Panc1 (cell line): ENCODE data around the gene TRIM44. TPM values are rescaled to one million over a fixed set of nuclear protein-coding genes. Genes with fewer than 3 reads are reported as not detected.

Experiments used
- ATAC-seq: fragments of 200-7000 bp; cut with Tn5 transposase; 2 replicates; pipeline ENCODE4 v1.9.1; 2020; ENCODE audit warnings: mild to moderate bottlenecking, moderate library complexity
- BruUV-seq: library from RNA; stranded (reverse); fragments of 400-500 nt; replicated peaks from 2 replicates; lab custom pipeline; 2021; lab: Mats Ljungman, UMichigan
- CTCF ChIA-PET: fragments of 300-600 bp; sonication (Branson Sonifier 250); formaldehyde crosslinking; loops from one replicate; lab custom pipeline; 2022; ENCODE audit warnings: antibody characterized with exemption; lab: Charles Lee
- POLR2A ChIA-PET: fragments of 300-600 bp; sonication (Branson Sonifier 250); formaldehyde crosslinking; loops from one replicate; lab custom pipeline; 2022; ENCODE audit warnings: antibody characterized with exemption; lab: Charles Lee
- DNase-seq: peaks from one replicate; pipeline ENCODE4 v3.0.0-alpha.2; 2010; ENCODE audit warnings: low read depth, low spot score
- H3K27ac ChIP-seq: 2 replicates; pipeline ENCODE4 v1.5.1; 2011; ENCODE audit warnings: mild to moderate bottlenecking, low read length, inconsistent platforms
- H3K27me3 ChIP-seq: fragments of 200-500 bp; sonication (Bioruptor generic); 2 replicates; pipeline ENCODE4 v1.6.0; 2014; ENCODE audit warnings: low read length, inconsistent platforms; ENCODE audit not compliant: control insufficient read depth, insufficient read depth
- H3K36me3 ChIP-seq: fragments of 200-500 bp; sonication (Bioruptor generic); 2 replicates; pipeline ENCODE4 v1.5.1; 2014; ENCODE audit warnings: inconsistent platforms, mild to moderate bottlenecking, low read length, moderate library complexity; ENCODE audit not compliant: control insufficient read depth, insufficient read depth
- H3K4me1 ChIP-seq: 2 replicates; pipeline ENCODE4 v1.5.1; 2011; ENCODE audit warnings: inconsistent platforms, mild to moderate bottlenecking, low read length, moderate library complexity; ENCODE audit not compliant: control insufficient read depth, insufficient read depth
- H3K4me3 ChIP-seq, 2 experiments: 2 replicates each; pipeline ENCODE4 v1.5.1; 2011 to 2012; ENCODE audit warnings: low read depth in 2 of 2, low read length in 2 of 2, mild to moderate bottlenecking in 2 of 2, inconsistent platforms in 1 of 2, moderate library complexity in 1 of 2
- H3K9me3 ChIP-seq: fragments of 200-500 bp; sonication (Bioruptor generic); 2 replicates; pipeline ENCODE4 v1.5.1; 2014; ENCODE audit warnings: low read depth, mild to moderate bottlenecking, inconsistent platforms, low read length, moderate library complexity; ENCODE audit not compliant: control insufficient read depth, insufficient read depth
- CTCF ChIP-seq: fragments of 450-650 bp; IDR thresholded peaks from 2 replicates; pipeline ENCODE4 v1.5.1; 2017; ENCODE audit warnings: mild to moderate bottlenecking
- POLR2AphosphoS5 ChIP-seq: IDR thresholded peaks from 2 replicates; pipeline ENCODE4 v1.6.1; 2012; ENCODE audit warnings: mild to moderate bottlenecking, low read depth, low read length, moderate library complexity
- REST ChIP-seq, 2 experiments: IDR thresholded peaks; 2 replicates each; pipeline ENCODE4 v1.6.1; 2011 to 2012; ENCODE audit warnings: low read depth in 2 of 2, control low read depth in 1 of 2, low read length in 1 of 2, mild to moderate bottlenecking in 1 of 2, moderate library complexity in 1 of 2; ENCODE audit not compliant: insufficient read depth in 1 of 2
- SIN3A ChIP-seq: IDR thresholded peaks from 2 replicates; pipeline ENCODE4 v1.6.1; 2012; ENCODE audit warnings: low read depth, mild to moderate bottlenecking, low read length, moderate library complexity, borderline replicate concordance; ENCODE audit not compliant: insufficient read depth
- TCF7L2 ChIP-seq: IDR thresholded peaks from 2 replicates; pipeline ENCODE4 v1.6.1; 2011; ENCODE audit warnings: mild to moderate bottlenecking, low read depth, low read length, inconsistent platforms
- in situ Hi-C: cut with HindIII; loops from 2 replicates; pipeline ENCODE4 v1.10.0; 2016; ENCODE audit warnings: low sequenced_read_pairs, low pct_unique_long_range_greater_than_20kb
- intact Hi-C: fragments of 100-400 bp; cut with micrococcal nuclease; formaldehyde crosslinking; loops from one replicate; pipeline ENCODE4 v1.10.0; 2022; ENCODE audit not compliant: unreplicated experiment
- total RNA-seq: library from RNA; stranded (reverse); gene quantifications from one replicate; pipeline ENCODE4 v1.2.1, GENCODE V29; 2021; ENCODE audit not compliant: unreplicated experiment

The TRIM44 gene
- total RNA-seq, 1 experiment from 2014 or later, result 80.3 TPM

GRCh38 chr11:35655254-35655653 is 7.3 kb upstream of the TRIM44 start:
- H3K4me3 ChIP-seq, result no peak overlapping the region
- ChIA-PET CTCF (no interaction called here), POLR2A (no interaction called here)
- intact Hi-C loops (no loop called here), in situ Hi-C loops (no loop called here)
- TF ChIP-seq REST (IDR thresholded peaks at IDR 0.05; ENCODE audit: insufficient read depth in 1 of 2, low read depth in 2 of 2, low read length in 1 of 2) (no peak), POLR2AphosphoS5 (no peak), TCF7L2 (no peak), CTCF (no peak), SIN3A (no peak)
- H3K9me3 ChIP-seq, result no peaks in the 10 kb centered on the region
- ATAC-seq (no peak), DNase-seq (no peak)
- no peak overlapping the region for H3K27ac ChIP-seq
- H3K27me3 ChIP-seq, result no peaks in the 10 kb centered on the region
- BruUV-seq, result no TSS peak
- H3K36me3 ChIP-seq, result no peaks in the 10 kb centered on the region
- H3K4me1 ChIP-seq, result no peaks in the 10 kb centered on the region

- no peak for ATAC-seq
- in situ Hi-C loops, result no loop called here
- no peaks in the 10 kb centered on the region for H3K4me1 ChIP-seq
- intact Hi-C loops, result no loop called here
- BruUV-seq, result no TSS peak
- no peak for DNase-seq
- POLR2A ChIA-PET, result no interaction called here
- no peaks in the 10 kb centered on the region for H3K36me3 ChIP-seq
- H3K27me3 ChIP-seq, result no peaks in the 10 kb centered on the region
- no peaks in the 10 kb centered on the region for H3K9me3 ChIP-seq
- TF ChIP-seq SIN3A, result no peak
- TF ChIP-seq POLR2AphosphoS5, result no peak
- TF ChIP-seq TCF7L2, result no peak
- TF ChIP-seq CTCF, result no peak
- no peak for TF ChIP-seq REST (IDR thresholded peaks at IDR 0.05; ENCODE audit: insufficient read depth in 1 of 2, low read depth in 2 of 2, low read length in 1 of 2)
- H3K4me3 ChIP-seq, result no peak overlapping the region
- no peak overlapping the region for H3K27ac ChIP-seq
- CTCF ChIA-PET, result no interaction called here
These were observed 6.7 kb upstream of the TRIM44 start for GRCh38 chr11:35655856-35656255.
